ENCODE data around the gene MYL6.
A peak's percentile ranks its signal among the peaks of the same experiment; 100 is the strongest.

The MYL6 gene

DNA sequence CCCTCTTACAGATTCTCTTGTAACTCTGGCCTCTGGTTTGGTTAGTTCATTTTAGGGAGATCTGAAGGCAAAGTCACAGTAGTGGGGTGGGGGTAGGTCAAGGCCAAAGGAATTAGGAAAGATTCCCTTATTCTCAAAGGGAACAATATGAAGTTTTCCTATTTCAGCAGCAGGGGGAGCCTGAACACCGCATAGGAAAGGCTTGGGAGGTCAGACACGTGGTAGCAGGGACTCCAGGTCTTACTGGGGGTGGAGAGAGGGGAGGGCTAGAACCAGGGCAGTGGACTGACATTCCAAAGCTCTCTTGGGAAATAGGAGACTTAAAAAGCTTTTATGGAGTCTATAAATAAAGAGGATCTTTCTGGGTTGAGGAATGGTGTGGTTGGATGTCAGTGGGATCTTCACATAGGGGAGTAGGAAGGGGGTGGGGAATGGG, 38.8 kb upstream of the MYL6 start:
- Histone ChIP-seq H2AFZ (peak overlapping the region; percentile 81), H3K79me2 (peaks cover 2% of the 10 kb centered on the region), H3K4me3 (ENCODE audit: low read depth, low read length) (peak overlapping the region; percentile 98), H3K4me2 (ENCODE audit: low read length) (peak overlapping the region; percentile 94), H3K27ac (peak overlapping the region; percentile 97), H3K36me3 (ENCODE audit: control insufficient read depth, insufficient read depth, low read length) (no peaks in the 10 kb centered on the region), H3K27me3 (ENCODE audit: control insufficient read depth, insufficient read depth, low read length) (no peaks in the 10 kb centered on the region), H3K4me1 (peaks cover 11% of the 10 kb centered on the region), H3K9me3 (ENCODE audit: control insufficient read depth, low read length) (no peaks in the 10 kb centered on the region), H3K9ac (no peak overlapping the region)
- TF ChIP-seq, protein P1, sequence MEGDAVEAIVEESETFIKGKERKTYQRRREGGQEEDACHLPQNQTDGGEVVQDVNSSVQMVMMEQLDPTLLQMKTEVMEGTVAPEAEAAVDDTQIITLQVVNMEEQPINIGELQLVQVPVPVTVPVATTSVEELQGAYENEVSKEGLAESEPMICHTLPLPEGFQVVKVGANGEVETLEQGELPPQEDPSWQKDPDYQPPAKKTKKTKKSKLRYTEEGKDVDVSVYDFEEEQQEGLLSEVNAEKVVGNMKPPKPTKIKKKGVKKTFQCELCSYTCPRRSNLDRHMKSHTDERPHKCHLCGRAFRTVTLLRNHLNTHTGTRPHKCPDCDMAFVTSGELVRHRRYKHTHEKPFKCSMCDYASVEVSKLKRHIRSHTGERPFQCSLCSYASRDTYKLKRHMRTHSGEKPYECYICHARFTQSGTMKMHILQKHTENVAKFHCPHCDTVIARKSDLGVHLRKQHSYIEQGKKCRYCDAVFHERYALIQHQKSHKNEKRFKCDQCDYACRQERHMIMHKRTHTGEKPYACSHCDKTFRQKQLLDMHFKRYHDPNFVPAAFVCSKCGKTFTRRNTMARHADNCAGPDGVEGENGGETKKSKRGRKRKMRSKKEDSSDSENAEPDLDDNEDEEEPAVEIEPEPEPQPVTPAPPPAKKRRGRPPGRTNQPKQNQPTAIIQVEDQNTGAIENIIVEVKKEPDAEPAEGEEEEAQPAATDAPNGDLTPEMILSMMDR (IDR thresholded peaks at IDR 0.05) = peak; percentile 93

DNA sequence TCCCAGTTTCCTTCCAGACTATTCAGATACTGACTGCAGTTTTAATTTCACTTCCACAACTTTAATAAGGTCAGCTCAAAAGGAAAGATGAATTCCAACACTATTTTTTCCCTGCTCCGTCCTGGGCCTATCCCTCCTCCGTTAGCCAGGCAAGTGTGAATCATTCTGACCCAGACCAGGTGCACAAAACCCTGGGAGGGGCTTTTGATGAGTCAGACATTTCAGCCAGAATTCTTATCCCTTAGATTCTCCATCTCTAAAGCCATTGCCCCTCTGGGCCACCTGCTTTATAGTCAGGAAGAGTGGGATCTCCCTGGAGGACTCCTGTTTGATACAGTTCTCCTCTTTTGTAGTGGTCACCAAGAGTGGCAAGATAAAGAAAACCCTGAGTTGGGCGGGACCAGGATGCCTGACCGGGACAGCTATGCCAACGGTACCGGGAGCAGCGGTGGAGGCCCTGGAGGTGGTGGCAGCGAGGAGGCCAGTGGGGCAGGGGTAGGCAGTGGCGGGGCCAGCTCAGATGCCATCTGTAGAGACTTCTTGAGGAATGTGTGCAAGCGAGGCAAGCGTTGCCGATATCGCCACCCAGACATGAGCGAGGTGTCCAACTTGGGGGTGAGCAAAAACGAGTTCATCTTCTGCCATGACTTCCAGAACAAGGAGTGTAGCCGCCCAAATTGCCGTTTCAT, 37.9 kb upstream of the MYL6 start:
- Histone ChIP-seq H3K4me3 (ENCODE audit: low read depth, low read length) (no peak overlapping the region), H3K27ac (peak overlapping the region; percentile 97), H3K4me2 (ENCODE audit: low read length) (no peak overlapping the region), H3K4me1 (peaks cover 11% of the 10 kb centered on the region), H3K9ac (no peak overlapping the region), H3K9me3 (ENCODE audit: control insufficient read depth, low read length) (no peaks in the 10 kb centered on the region), H3K27me3 (ENCODE audit: control insufficient read depth, insufficient read depth, low read length) (no peaks in the 10 kb centered on the region), H2AFZ (no peak overlapping the region), H3K36me3 (ENCODE audit: control insufficient read depth, insufficient read depth, low read length) (no peaks in the 10 kb centered on the region), H3K79me2 (peaks cover 2% of the 10 kb centered on the region)
- TF ChIP-seq, protein P1 (IDR thresholded peaks at IDR 0.05) = no peak

DNA sequence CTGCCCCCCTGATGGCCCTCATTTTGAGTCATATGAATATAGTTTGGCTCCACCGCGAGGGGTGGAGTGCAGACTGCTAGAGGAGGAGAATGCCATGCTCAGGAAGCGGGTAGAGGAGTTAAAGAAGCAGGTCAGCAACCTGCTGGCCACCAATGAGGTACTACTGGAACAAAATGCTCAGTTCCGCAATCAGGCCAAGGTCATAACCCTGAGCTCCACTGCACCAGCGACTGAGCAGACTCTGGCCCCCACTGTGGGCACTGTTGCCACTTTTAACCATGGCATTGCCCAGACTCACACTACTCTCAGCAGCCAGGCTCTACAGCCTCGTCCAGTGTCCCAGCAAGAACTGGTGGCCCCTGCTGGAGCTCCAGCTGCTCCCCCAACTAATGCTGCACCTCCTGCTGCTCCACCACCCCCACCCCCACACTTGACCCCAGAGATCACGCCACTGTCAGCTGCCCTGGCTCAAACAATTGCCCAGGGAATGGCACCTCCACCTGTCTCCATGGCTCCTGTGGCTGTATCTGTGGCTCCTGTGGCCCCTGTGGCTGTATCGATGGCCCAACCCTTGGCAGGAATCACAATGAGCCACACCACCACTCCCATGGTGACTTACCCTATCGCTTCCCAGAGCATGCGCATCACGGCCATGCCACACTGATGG, 36.8 kb upstream of the MYL6 start:
- Histone ChIP-seq H3K4me1 (peaks cover 12% of the 10 kb centered on the region), H3K4me3 (ENCODE audit: low read depth, low read length) (no peak overlapping the region)

DNA sequence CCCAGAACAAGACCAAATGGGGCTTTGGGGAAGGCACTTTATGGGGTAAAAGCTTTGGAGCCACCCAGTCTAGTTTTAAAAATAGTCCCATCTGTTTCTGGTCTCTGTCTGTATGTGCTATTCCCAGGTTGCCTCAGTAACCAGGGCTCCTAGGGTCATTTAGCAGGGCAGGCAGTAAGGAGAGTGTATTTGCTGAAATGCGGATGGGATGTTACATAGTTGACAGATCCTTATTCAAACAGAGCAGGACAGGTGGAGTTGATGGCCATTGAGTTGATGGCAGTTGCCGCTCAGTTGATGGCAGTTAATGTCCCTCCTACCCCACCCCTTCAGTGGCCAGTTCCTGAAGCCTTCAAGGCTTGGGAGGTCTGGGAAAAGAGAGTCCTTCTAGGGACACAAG, 35.5 kb upstream of the MYL6 start:
- no peak overlapping the region for H3K4me3 ChIP-seq (ENCODE audit: low read depth, low read length)
- no peaks in the 10 kb centered on the region for H3K9me3 ChIP-seq (ENCODE audit: control insufficient read depth, low read length)
- peaks cover 23% of the 10 kb centered on the region for H3K4me1 ChIP-seq
- H3K79me2 ChIP-seq = no peaks in the 10 kb centered on the region
- TF ChIP-seq, protein P1 (IDR thresholded peaks at IDR 0.05) = no peak
- H3K27ac ChIP-seq = no peak overlapping the region
- H3K36me3 ChIP-seq (ENCODE audit: control insufficient read depth, insufficient read depth, low read length) = no peaks in the 10 kb centered on the region
- H3K27me3 ChIP-seq (ENCODE audit: control insufficient read depth, insufficient read depth, low read length) = no peaks in the 10 kb centered on the region
- H3K9ac ChIP-seq = no peak overlapping the region
- no peak overlapping the region for H3K4me2 ChIP-seq (ENCODE audit: low read length)
- no peak overlapping the region for H2AFZ ChIP-seq

More for the DNA sequence above, 36.8 kb upstream of the MYL6 start:
- peaks cover 2% of the 10 kb centered on the region for H3K79me2 ChIP-seq
- no peak overlapping the region for H3K4me2 ChIP-seq (ENCODE audit: low read length)
- no peaks in the 10 kb centered on the region for H3K27me3 ChIP-seq (ENCODE audit: control insufficient read depth, insufficient read depth, low read length)
- no peaks in the 10 kb centered on the region for H3K9me3 ChIP-seq (ENCODE audit: control insufficient read depth, low read length)
- no peak overlapping the region for H3K9ac ChIP-seq
- no peak overlapping the region for H3K27ac ChIP-seq
- no peaks in the 10 kb centered on the region for H3K36me3 ChIP-seq (ENCODE audit: control insufficient read depth, insufficient read depth, low read length)
- H2AFZ ChIP-seq = no peak overlapping the region
- TF ChIP-seq, protein P1 (IDR thresholded peaks at IDR 0.05) = no peak

Measured in parathyroid adenoma (tissue), 2 donors.